Endometrial microvascular endothelial cells (primary cell): ENCODE results near the gene TPSAB1. TPM values are rescaled to one million over a fixed set of nuclear protein-coding genes. Genes with fewer than 3 reads are reported as not detected.
"Not testable (repeated sequence)": the region's sequence is repeated elsewhere in the genome, so short reads cannot be mapped to it uniquely, and the experiment has no call there.

Experiments
- in situ Hi-C: cut with HindIII; loops from 2 replicates; pipeline ENCODE4 v1.10.0; 2017; ENCODE audit warnings: low sequenced_read_pairs, low pct_unique_long_range_greater_than_20kb; ENCODE audit errors: inconsistent ontology term
- total RNA-seq: library from RNA; depleted of rRNA; stranded (reverse); fragments of >200 nt; gene quantifications from one replicate; pipeline ENCODE4 v1.2.3, GENCODE V29; 2015; ENCODE audit errors: inconsistent ontology term

TPSAB1 gene
- not detected for total RNA-seq

- in situ Hi-C loops, result not testable (repeated sequence)
Measured at GRCh38 chr16:1240436-1240835, at the start of gene TPSAB1. Gene TPSAB1 (plus strand): TSS chr16:1240705. CDS start chr16:1240939, 234 bp downstream.

GRCh38 chr16:1190789-1191188 lies 49.7 kb upstream of the TPSAB1 start:
- in situ Hi-C loops, result not testable (repeated sequence)

- in situ Hi-C loops, result no loop called here
Measured at GRCh38 chr16:1192384-1193073, 48.0 kb upstream of the TPSAB1 start.

- in situ Hi-C loops, result no loop called here
Measured at GRCh38 chr16:1193143-1193824, 47.2 kb upstream of the TPSAB1 start.

- in situ Hi-C loops, result no loop called here
Measured at GRCh38 chr16:1193825-1194581, 46.5 kb upstream of the TPSAB1 start.

GRCh38 chr16:1194665-1195392 lies 45.7 kb upstream of the TPSAB1 start:
- in situ Hi-C loops, result no loop called here

GRCh38 chr16:1195393-1195666 lies 45.2 kb upstream of the TPSAB1 start:
- in situ Hi-C loops, result no loop called here

GRCh38 chr16:1196494-1196893 lies 44.0 kb upstream of the TPSAB1 start:
- in situ Hi-C loops, result no loop called here

- in situ Hi-C loops, result no loop called here
Measured at GRCh38 chr16:1197237-1197866, 43.2 kb upstream of the TPSAB1 start.

GRCh38 chr16:1198194-1198593 lies 42.3 kb upstream of the TPSAB1 start:
- in situ Hi-C loops, result no loop called here

- in situ Hi-C loops, result not testable (repeated sequence)
Measured at GRCh38 chr16:1198671-1199346, 41.7 kb upstream of the TPSAB1 start.

GRCh38 chr16:1199347-1200013 lies 41.0 kb upstream of the TPSAB1 start:
- in situ Hi-C loops, result no loop called here

- in situ Hi-C loops, result no loop called here
Measured at GRCh38 chr16:1200014-1200627, 40.4 kb upstream of the TPSAB1 start.

GRCh38 chr16:1201444-1201843 lies 39.1 kb upstream of the TPSAB1 start:
- in situ Hi-C loops, result no loop called here

- in situ Hi-C loops, result no loop called here
Measured at GRCh38 chr16:1202274-1202673, 38.2 kb upstream of the TPSAB1 start.

GRCh38 chr16:1204933-1205332 lies 35.6 kb upstream of the TPSAB1 start:
- in situ Hi-C loops, result no loop called here

- in situ Hi-C loops, result no loop called here
Measured at GRCh38 chr16:1206326-1206725, 34.2 kb upstream of the TPSAB1 start.

- in situ Hi-C loops, result no loop called here
Measured at GRCh38 chr16:1206786-1207185, 33.7 kb upstream of the TPSAB1 start.
